Nephron (organoid): ENCODE results near the gene NT5DC1.

Experiments used
- H3K27ac Mint-ChIP-seq, 3 experiments: 2 replicates each; pipeline ENCODE4 v1.8.0; 2020; ENCODE audit warnings: mixed read lengths in 3 of 3, mild to moderate bottlenecking in 2 of 3, moderate library complexity in 1 of 3
- H3K27me3 Mint-ChIP-seq: 2 replicates; pipeline ENCODE4 v1.8.0; 2021; ENCODE audit warnings: low read depth, mild to moderate bottlenecking, moderate library complexity, mixed read lengths
- H3K36me3 Mint-ChIP-seq: 2 replicates; pipeline ENCODE4 v1.8.0; 2020; ENCODE audit warnings: low read depth, mixed read lengths
- H3K4me1 Mint-ChIP-seq: 2 replicates; pipeline ENCODE4 v1.8.0; 2020; ENCODE audit warnings: mixed read lengths
- H3K4me3 Mint-ChIP-seq, 3 experiments: 2 replicates each; pipeline ENCODE4 v1.8.0; 2020; ENCODE audit warnings: mild to moderate bottlenecking in 3 of 3, mixed read lengths in 3 of 3, moderate library complexity in 2 of 3
- H3K9me3 Mint-ChIP-seq: 2 replicates; pipeline ENCODE4 v1.8.0; 2020; ENCODE audit warnings: mixed read lengths
- TF ChIP-seq, protein P1 (sequence below), 3 experiments: fragments of 200-600 bp; sonication (generic); IDR thresholded peaks; one replicate each; pipeline ENCODE4 v1.5.0; 2021; ENCODE audit warnings: antibody characterized with exemption in 3 of 3; ENCODE audit not compliant: unreplicated experiment in 3 of 3

NT5DC1 gene

DNA sequence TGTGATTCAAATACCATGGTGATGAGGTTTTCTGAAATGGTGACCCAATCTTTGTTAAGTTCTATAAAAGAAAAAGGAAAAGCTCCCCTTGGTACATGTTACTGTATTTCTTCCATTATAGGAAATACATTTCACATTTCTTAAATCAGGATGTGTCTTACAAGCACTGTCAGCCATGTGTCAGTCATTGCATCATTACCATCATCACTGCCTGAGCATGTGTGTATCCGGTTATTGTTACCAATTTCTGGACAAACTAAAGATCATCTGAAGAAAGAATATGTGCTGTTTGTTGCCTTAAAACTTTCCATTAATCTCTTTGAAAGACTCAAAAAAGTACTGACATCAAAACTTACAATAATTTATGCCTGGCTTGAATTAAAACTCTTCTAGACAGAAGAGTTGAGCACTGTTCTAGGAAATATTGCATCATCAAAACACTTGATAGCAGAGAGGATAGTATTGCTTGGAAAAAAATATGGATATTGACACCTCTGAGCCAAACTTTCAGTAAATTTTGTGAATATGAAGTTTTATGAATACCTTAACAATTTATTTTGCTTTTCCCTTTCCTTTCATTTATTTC, 186.2 kb downstream of the NT5DC1 start:
- Mint-ChIP-seq H3K4me1 (peaks cover 4% of the 10 kb centered on the region), H3K4me3 (no peak overlapping the region), H3K9me3 (no peaks in the 10 kb centered on the region), H3K27ac (no peak overlapping the region), H3K27me3 (no peaks in the 10 kb centered on the region), H3K36me3 (no peaks in the 10 kb centered on the region)
- TF ChIP-seq, protein P1, sequence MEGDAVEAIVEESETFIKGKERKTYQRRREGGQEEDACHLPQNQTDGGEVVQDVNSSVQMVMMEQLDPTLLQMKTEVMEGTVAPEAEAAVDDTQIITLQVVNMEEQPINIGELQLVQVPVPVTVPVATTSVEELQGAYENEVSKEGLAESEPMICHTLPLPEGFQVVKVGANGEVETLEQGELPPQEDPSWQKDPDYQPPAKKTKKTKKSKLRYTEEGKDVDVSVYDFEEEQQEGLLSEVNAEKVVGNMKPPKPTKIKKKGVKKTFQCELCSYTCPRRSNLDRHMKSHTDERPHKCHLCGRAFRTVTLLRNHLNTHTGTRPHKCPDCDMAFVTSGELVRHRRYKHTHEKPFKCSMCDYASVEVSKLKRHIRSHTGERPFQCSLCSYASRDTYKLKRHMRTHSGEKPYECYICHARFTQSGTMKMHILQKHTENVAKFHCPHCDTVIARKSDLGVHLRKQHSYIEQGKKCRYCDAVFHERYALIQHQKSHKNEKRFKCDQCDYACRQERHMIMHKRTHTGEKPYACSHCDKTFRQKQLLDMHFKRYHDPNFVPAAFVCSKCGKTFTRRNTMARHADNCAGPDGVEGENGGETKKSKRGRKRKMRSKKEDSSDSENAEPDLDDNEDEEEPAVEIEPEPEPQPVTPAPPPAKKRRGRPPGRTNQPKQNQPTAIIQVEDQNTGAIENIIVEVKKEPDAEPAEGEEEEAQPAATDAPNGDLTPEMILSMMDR (IDR thresholded peaks at IDR 0.05; ENCODE audit: unreplicated experiment in 3 of 3): no peak

DNA sequence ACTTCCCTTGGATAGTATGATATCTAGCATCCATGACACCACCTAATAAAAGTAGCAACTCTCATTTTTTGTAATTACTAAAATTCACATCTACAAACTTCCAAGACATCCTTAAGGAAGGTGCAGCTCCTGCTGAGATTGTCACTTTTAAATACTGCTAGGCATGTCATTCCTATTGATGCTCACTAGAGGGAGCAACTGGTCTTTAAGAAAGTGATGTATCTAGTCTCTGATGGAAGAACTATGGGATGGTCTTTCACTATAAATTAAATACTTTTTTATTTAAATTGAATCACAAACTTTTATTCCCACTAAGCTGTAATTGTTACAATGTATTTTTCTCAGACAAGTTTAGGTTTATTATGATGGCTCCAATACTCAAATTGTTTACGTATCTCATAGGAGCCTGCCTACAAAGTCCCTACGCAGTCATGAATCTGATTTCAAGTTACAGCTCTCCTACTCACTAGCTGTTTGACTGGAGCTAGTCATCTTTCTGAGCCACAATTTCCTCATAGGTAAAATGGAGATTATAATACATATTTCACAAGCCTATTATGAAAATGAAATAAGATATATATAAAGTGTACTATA, 187.1 kb downstream of the NT5DC1 start:
- Mint-ChIP-seq H3K27me3 (no peaks in the 10 kb centered on the region), H3K4me3 (no peak overlapping the region), H3K36me3 (no peaks in the 10 kb centered on the region), H3K9me3 (no peaks in the 10 kb centered on the region), H3K27ac (no peak overlapping the region), H3K4me1 (no peaks in the 10 kb centered on the region)
- TF ChIP-seq, protein P1 (IDR thresholded peaks at IDR 0.05; ENCODE audit: unreplicated experiment in 3 of 3): peak; percentile 88 to 97 (median 91)

DNA sequence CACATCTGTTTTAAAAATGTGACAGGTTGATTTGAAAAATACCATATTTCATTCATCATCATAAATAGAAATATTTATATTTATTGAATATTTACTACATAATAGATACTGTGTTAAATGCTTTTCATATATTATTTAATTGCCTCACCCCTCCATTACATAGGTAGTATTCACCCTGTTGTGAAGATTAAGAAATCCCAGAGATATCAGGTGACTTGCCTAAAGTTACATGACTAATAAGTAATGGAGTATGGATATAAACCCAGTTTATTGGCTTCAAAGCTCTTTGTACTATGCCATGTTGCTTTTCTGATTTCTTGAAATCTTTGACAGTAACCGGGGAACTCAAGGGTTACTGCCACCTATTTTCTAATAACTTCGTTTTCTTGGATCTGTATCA, 189.2 kb downstream of the NT5DC1 start:
- Mint-ChIP-seq H3K27me3 (no peaks in the 10 kb centered on the region), H3K27ac (no peak overlapping the region), H3K36me3 (no peaks in the 10 kb centered on the region), H3K4me3 (no peak overlapping the region), H3K4me1 (no peaks in the 10 kb centered on the region), H3K9me3 (no peaks in the 10 kb centered on the region)
- TF ChIP-seq, protein P1 (IDR thresholded peaks at IDR 0.05; ENCODE audit: unreplicated experiment in 3 of 3): no peak

DNA sequence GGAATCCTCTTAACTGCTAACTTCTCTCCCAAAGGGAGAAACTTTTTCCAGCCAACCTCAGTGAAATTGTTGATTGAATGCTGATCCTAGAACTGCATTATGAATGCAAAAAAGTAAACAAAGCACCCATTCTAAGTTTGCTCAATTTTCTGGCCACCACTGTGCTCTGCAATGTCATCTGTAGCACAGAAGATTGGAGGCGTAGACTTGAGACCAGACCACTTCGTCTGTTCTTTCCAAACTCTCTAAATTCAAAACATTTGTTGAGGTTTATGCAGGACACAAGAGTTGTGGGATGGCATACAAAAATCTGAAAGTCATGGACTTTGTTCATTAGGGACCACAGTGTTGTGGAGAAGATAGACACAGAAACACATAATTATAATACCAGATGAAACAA, 190.1 kb downstream of the NT5DC1 start:
- H3K4me3 Mint-ChIP-seq: no peak overlapping the region
- no peaks in the 10 kb centered on the region for H3K36me3 Mint-ChIP-seq
- no peaks in the 10 kb centered on the region for H3K9me3 Mint-ChIP-seq
- H3K27me3 Mint-ChIP-seq: no peaks in the 10 kb centered on the region
- TF ChIP-seq, protein P1 (IDR thresholded peaks at IDR 0.05; ENCODE audit: unreplicated experiment in 3 of 3): no peak
- H3K4me1 Mint-ChIP-seq: no peaks in the 10 kb centered on the region
- no peak overlapping the region for H3K27ac Mint-ChIP-seq

DNA sequence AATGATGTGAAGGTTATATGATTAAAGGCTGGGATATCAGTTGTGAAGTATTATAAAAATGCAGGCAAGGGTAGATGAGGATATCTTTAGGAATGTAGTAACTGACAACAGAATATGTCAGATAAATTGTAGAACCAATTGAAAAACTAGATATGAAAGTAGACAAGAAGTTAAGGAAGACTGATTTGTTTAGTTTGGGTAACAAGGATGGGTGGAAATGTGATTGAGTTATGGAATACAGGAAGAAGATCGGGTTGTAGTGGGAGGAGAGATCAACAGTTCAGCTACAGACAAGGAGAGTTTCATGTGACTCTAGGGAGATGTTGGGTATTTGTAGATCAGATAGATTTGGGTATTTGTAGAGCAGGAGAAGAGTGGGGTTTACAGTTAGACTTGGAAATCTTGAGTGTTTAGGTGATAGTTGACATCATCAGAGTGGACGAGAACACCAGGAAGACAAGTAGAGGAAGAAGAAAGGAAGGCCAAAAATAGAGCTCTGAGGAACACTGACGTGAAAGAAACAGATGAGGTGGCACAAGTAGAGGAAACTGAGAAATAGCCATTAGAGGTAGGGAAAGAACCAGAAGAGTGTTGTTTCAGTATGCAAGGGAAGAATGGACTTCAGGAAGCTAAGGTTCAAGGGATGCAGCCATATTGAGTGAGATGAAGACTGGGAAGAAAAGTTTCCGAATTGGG, 191.2 kb downstream of the NT5DC1 start:
- Mint-ChIP-seq H3K36me3 (peaks cover 4% of the 10 kb centered on the region), H3K27me3 (no peaks in the 10 kb centered on the region), H3K9me3 (peaks cover 5% of the 10 kb centered on the region), H3K27ac (no peak overlapping the region), H3K4me1 (no peaks in the 10 kb centered on the region), H3K4me3 (no peak overlapping the region)
- TF ChIP-seq, protein P1 (IDR thresholded peaks at IDR 0.05; ENCODE audit: unreplicated experiment in 3 of 3): no peak
